HG02885 (cell line): Measurements from ENCODE around the gene PRDX6.
"Not testable (repeated sequence)": the region's sequence is repeated elsewhere in the genome, so short reads cannot be mapped to it uniquely, and the experiment has no call there.

Experiments
- ATAC-seq: cut with Tn5 transposase; IDR thresholded peaks from one replicate; pipeline ENCODE4 v1.9.1; 2021; ENCODE audit warnings: mild to moderate bottlenecking; ENCODE audit not compliant: unreplicated experiment, poor library complexity

PRDX6 gene

DNA sequence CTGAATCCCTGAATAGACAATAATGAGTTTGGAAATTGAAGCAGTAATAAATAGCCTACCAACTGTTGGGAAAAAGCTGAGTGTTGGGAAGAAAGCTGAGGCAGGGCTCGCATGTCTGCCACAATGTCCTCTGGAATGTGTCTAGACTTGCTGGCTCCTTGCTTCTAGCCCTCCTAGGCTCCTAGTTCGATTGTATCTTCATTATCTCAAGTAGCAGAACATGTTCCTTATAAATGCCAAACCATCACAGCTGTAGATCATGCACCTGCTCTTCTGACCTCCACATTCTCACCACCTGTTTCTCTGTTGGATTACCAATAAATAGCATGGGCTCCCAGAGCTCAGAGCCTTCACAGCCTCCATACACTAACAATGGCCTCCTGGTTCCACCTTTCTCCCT is 12.9 kb upstream of the PRDX6 start:
- ATAC-seq: not testable (repeated sequence)

GRCh38 chr1:173467426-173467825 is 9.7 kb upstream of the PRDX6 start:
- ATAC-seq: no peak

GRCh38 chr1:173469656-173470055 is 7.5 kb upstream of the PRDX6 start:
- no peak for ATAC-seq

GRCh38 chr1:173470608-173471007 is 6.5 kb upstream of the PRDX6 start:
- ATAC-seq: no peak

GRCh38 chr1:173473599-173474011 is 3.5 kb upstream of the PRDX6 start:
- no peak for ATAC-seq

- ATAC-seq: no peak
These were observed 2.9 kb upstream of the PRDX6 start for GRCh38 chr1:173474097-173474779.

DNA sequence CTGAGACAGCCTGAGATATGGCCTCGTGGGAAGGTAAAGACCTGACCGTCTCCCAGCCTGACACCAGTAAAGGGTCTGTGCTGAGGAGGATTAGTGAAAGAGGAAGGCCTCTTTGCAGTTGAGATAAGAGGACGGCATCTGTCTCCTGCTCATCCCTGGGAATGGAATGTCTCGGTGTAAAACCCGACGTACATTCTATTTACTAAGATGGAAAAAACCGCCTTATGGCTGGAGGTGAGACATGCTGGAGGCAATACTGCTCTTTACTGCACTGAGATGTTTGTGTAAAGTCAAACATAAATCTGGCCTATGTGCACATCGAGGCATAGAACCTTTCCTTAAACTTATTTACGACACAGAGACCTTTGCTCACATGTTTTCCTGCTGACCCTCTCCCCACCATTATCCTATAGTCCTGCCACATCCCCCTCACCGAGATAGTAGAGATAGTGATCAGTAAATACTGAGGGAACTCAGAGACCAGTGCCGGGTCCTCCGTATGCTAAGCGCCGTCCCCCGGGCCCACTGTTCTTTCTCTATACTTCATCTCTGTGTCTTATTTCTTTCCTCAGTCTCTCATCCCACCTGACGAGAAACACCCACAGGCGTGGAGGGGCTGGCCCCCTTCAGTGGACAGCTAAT is 2.2 kb upstream of the PRDX6 start:
- ATAC-seq: not testable (repeated sequence)

DNA sequence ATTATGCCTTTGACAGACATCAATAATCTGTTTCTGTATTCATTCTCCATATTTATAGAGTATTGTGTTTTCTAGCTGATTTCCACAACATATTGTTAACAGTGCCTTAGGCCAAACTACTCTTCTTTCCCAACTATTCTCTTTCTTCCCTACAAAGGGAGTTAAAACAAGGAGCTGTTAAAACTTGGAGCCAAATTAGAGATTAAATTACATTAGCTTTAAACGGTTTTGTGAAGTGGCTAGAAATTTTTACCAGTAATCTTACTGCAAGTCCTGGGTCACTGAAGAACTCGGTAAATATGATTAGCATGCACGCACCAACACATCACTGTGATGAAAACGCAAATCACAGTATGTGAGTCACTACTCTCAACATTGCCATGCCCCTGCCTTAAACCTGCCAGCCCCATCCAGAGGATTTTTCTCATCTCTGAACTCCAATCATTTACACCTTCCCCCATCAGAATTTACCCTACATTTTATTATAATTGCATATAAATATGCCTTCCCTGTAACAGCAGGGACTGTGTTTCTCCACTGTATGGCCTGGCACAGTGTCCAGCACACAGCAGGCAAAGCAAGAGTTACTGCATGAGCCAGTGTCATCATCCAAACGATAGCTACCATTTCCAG is 1.5 kb upstream of the PRDX6 start:
- ATAC-seq: no peak

GRCh38 chr1:173476197-173476664 is 904 bp upstream of the PRDX6 start:
- no peak for ATAC-seq

DNA sequence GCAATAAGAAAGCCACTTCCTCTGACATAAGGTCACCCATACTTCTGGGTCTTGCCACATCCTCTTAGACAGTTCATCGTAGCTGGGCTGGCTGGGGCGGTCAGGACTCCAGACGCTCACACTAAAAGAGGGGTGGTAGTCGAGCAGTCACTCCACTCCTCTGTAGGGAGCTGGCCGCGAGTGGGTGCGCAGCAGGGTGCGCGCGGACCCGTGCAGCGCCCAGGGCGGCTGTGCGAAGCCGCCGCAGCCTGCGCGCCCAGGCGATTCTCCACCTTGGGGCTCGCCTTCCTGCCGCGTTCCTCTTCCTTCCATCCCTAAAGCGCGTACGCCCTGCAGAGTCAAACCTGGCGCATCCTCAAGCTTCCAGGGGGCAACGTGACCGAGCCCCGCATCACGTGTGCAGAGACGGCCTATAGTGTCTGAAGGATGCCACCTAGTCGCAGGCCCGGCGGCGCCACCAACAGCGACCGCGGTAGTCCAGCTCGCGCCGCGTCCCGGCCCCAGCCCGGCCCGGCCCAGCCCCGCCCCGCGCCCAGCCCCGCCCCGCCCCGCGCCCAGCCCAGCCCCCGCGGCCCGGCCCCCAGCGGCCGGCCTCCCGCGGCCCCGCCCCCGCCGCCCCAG is 360 bp upstream of the PRDX6 start:
- ATAC-seq: peak; percentile 96

GRCh38 chr1:173478094-173478674 is 1.0 kb downstream of the PRDX6 start:
- ATAC-seq: no peak

GRCh38 chr1:173479649-173480048 is 2.5 kb downstream of the PRDX6 start:
- no peak for ATAC-seq

- ATAC-seq: no peak
These were observed 4.1 kb downstream of the PRDX6 start for GRCh38 chr1:173481195-173481772.

DNA sequence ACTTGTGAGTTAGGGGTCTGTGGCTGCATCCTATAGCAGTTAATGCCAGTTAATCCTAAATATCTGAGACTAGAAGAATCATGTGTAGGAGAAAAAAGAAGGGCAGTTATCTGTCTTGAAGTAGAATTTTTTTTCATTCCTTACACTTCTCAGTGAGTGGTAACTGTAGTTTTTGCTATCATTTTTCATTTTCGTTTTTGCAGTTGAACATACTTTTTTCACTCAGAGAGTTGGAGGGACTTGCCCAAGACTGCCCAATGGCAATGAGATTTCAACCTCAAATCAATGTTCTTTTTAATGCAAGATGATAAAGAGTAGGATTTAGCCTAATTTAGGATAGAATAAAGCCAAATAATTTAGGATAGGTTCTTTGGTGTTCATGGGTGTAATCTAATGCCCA is 5.5 kb downstream of the PRDX6 start:
- no peak for ATAC-seq

- no peak for ATAC-seq
These were observed 7.1 kb downstream of the PRDX6 start for GRCh38 chr1:173484276-173484675.

GRCh38 chr1:173485401-173485800 is 8.3 kb downstream of the PRDX6 start:
- no peak for ATAC-seq

DNA sequence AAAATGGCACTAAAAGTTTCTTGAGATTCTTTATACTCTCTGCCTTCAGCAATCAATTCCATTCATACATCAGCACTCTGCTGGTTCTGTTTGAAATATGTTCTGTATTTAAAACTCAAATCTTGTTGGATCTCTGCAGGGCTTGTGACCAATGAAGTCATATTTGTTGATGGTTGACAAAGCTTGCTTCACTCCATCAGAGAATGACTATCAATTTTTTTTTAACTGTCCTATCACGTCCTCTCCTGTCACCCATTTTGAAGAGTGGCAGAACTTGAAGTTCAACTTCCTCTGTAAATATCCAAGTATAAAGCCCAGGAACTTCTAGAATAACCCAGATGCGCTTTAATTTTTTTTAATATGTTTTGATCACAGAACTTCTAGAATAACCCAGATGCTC is 10.9 kb downstream of the PRDX6 start:
- ATAC-seq: no peak

DNA sequence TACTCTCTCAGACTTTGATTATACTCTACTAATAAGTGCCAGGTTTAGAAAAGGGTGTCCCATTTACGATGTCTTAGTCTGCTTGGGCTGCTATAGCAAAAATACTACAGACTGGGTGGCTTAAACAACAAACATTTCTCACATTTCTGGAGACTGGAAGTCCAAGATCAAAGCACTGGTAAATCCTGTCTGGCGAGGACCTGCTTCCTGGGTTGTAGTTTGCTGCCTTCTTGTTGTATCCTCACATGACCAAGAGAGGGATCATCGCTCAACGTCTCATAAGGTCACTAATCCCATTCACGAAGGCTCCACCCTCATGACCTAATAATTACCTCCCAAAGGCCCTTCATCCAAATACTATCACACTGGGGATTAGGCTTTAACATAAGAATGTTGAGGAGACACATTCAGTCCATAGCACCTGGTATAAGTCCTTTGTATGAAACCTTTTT is 12.0 kb downstream of the PRDX6 start:
- ATAC-seq: no peak

- no peak for ATAC-seq
These were observed 12.8 kb downstream of the PRDX6 start for GRCh38 chr1:173489929-173490328.

DNA sequence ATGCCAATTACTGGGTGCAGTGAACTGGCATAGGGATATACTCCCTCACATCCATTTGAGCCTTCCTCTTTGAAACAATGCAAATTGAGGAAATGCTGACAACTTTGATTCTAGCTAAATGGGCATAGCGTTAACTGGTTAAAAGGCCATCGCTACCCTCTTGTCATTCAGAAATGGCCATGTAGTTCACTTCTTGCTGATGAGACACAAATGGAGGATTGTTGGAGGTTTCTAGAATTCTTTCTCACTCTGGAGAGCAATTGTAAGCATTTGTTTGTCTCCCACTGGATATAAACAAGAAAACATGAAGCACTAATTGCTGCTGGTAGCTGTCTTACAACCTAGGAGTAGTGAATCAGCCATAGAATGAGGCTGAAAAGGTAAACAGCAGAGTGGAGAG is 14.4 kb downstream of the PRDX6 start:
- no peak for ATAC-seq
